ENCODE measurements around the gene MED29.

GRCh38 chr19:39415111-39416046, 24.2 kb downstream of the MED29 start:
- TF ChIP-seq, protein P1, sequence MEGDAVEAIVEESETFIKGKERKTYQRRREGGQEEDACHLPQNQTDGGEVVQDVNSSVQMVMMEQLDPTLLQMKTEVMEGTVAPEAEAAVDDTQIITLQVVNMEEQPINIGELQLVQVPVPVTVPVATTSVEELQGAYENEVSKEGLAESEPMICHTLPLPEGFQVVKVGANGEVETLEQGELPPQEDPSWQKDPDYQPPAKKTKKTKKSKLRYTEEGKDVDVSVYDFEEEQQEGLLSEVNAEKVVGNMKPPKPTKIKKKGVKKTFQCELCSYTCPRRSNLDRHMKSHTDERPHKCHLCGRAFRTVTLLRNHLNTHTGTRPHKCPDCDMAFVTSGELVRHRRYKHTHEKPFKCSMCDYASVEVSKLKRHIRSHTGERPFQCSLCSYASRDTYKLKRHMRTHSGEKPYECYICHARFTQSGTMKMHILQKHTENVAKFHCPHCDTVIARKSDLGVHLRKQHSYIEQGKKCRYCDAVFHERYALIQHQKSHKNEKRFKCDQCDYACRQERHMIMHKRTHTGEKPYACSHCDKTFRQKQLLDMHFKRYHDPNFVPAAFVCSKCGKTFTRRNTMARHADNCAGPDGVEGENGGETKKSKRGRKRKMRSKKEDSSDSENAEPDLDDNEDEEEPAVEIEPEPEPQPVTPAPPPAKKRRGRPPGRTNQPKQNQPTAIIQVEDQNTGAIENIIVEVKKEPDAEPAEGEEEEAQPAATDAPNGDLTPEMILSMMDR (IDR thresholded peaks at IDR 0.05) = no peak
- TF ChIP-seq POLR2A (IDR thresholded peaks at IDR 0.05) = no peak

Measured in body of pancreas (tissue), 4 donors.